ENCODE measurements around the gene THOC2.

DNA sequence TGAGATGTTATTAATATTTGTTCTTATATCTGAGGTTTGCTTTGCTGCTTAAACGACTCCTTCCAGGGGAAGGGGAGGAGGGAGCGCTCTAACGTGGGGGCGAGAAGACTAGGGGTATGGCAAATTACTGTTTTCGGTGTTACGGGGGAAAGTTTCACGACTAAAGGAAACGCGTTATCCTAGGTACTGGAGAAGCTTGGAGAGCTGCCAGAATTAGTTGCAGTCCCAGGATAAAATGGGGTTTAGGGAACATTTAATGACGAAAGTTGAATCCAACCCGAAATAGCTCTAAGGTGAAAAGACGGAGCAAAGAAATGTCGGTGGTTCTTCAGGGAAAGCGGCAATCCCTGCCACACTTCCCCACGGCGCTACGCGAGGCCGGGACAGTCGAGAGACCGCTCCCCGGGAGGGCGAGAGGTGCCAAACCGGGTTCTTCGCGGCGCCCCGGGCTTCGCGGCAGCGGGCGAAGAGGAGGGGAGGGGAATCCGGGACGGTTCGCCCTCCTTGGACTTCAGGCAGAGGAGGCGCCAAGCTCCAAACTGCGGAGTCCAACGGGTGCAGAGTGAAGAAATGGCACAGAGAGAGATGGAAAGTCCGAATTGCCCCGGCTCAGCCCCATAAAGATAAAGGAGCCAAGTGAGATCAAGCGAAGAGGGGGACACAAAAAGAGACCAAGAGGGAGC lies 724 bp downstream of the THOC2 start:
- TF ChIP-seq, protein P1, sequence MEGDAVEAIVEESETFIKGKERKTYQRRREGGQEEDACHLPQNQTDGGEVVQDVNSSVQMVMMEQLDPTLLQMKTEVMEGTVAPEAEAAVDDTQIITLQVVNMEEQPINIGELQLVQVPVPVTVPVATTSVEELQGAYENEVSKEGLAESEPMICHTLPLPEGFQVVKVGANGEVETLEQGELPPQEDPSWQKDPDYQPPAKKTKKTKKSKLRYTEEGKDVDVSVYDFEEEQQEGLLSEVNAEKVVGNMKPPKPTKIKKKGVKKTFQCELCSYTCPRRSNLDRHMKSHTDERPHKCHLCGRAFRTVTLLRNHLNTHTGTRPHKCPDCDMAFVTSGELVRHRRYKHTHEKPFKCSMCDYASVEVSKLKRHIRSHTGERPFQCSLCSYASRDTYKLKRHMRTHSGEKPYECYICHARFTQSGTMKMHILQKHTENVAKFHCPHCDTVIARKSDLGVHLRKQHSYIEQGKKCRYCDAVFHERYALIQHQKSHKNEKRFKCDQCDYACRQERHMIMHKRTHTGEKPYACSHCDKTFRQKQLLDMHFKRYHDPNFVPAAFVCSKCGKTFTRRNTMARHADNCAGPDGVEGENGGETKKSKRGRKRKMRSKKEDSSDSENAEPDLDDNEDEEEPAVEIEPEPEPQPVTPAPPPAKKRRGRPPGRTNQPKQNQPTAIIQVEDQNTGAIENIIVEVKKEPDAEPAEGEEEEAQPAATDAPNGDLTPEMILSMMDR (IDR thresholded peaks at IDR 0.05): no peak
- no peak for TF ChIP-seq POLR2A (IDR thresholded peaks at IDR 0.05)
